OCI-LY1 (cell line): Measurements from ENCODE around the gene ENDOD1.

Experiments
- CTCF ChIP-seq: fragments of 200-600 bp; sonication (generic), shearing (Covaris generic); IDR thresholded peaks from 2 replicates; pipeline ENCODE4 v1.5.1; 2017; ENCODE audit warnings: mild to moderate bottlenecking, antibody characterized with exemption, low read length, moderate library complexity, mixed read lengths
- EZH2 ChIP-seq: fragments of 200-600 bp; sonication (generic), shearing (Covaris generic); IDR thresholded peaks from 2 replicates; pipeline ENCODE4 v1.8.0; 2017; ENCODE audit warnings: borderline replicate concordance, mixed run types, mild to moderate bottlenecking, antibody characterized with exemption, low read length, moderate library complexity, mixed read lengths

DNA sequence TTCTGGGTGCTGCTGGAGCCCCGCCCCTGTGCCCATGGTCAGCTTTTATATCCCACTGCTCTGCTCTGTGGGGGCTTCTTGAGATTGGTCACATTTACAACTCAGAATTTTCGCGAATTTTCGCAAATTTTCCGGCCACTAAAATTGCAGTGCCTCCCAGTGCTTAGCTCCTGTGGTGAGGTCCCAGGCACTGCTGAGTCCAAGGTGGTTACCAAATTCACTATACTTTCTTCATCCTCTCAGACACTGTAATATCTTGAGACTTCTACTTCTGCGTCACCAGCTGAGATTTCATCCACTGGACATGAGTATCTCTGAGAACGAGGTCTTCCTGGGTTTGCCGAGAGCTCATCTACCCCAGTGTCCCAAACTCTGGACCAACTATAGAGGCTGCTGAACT, 31.7 kb upstream of the ENDOD1 start:
- no peak for TF ChIP-seq CTCF
- no peak for TF ChIP-seq EZH2
